K562 (cell line): ENCODE data around the gene C17orf113. TPM values are rescaled to one million over a fixed set of nuclear protein-coding genes. Genes with fewer than 3 reads are reported as not detected.
A peak's percentile ranks its signal among the peaks of the same experiment; 100 is the strongest.

Experiments used
- ATAC-seq: fragments of 200-7000 bp; cut with Tn5 transposase; 3 replicates; pipeline ENCODE4 v1.9.1; 2020; ENCODE audit warnings: moderate library complexity
- BruUV-seq: library from RNA; stranded (reverse); fragments of 400-500 nt; replicated peaks from 2 replicates; lab custom pipeline; 2021; lab: Mats Ljungman, UMichigan
- CTCF ChIA-PET: fragments of 300-600 bp; formaldehyde crosslinking; extraction: SDS; loops from one replicate; lab custom pipeline; 2021; ENCODE audit warnings: low intra/inter-chr PET ratio; lab: Yijun Ruan, JAX
- POLR2A ChIA-PET: fragments of 300-600, 350-650 bp; sonication (Branson Sonifier 250); formaldehyde crosslinking; extraction: SDS; loops from one replicate; lab custom pipeline; 2021; ENCODE audit warnings: antibody characterized with exemption, inconsistent platforms; lab: Yijun Ruan, JAX
- DNase-seq, 4 experiments: peaks; one replicate each; pipeline versions ENCODE4 v3.0.0 to v3.0.0-alpha.2; 2011 to 2018; ENCODE audit warnings: low spot score in 3 of 4, mixed read lengths in 3 of 4; ENCODE audit errors: extremely low read depth in 1 of 4
- FAIRE-seq: peaks from 2 replicates; lab custom pipeline; 2011; peaks lifted over from hg19 to GRCh38; lab: Jason Lieb, UNC
- H2AFZ ChIP-seq: 2 replicates; pipeline ENCODE4 v1.6.0; 2011; ENCODE audit warnings: low read depth, low read length, control low read depth, inconsistent platforms
- H3K27ac ChIP-seq: fragments of 200-600 bp; 3 replicates; pipeline ENCODE4 v1.8.0; 2011; ENCODE audit warnings: low read depth, mild to moderate bottlenecking, control low read depth, inconsistent platforms, low read length, moderate library complexity, mixed read lengths; ENCODE audit errors: extremely low read depth
- H3K27me3 ChIP-seq, 2 experiments: fragments of 300-600 bp in 1 of 2; 2 replicates in 1 of 2; 3 replicates in 1 of 2; pipeline versions ENCODE4 v1.6.0 to v1.8.0; 2011; ENCODE audit warnings: inconsistent platforms in 2 of 2, low read length in 2 of 2, mild to moderate bottlenecking in 1 of 2, mixed read lengths in 1 of 2, moderate library complexity in 1 of 2; ENCODE audit not compliant: control insufficient read depth in 2 of 2, insufficient read depth in 2 of 2
- H3K36me3 ChIP-seq: fragments of 300-600 bp; 3 replicates; pipeline ENCODE4 v1.8.0; 2011; ENCODE audit warnings: mild to moderate bottlenecking, low read length, inconsistent platforms; ENCODE audit not compliant: control insufficient read depth, insufficient read depth
- H3K4me1 ChIP-seq, 2 experiments: fragments of 200-600 bp in 1 of 2; replicated peaks in 1 of 2; 2 replicates in 1 of 2; 3 replicates in 1 of 2; pipeline versions ENCODE4 v1.5.1 to v1.8.0; 2011; ENCODE audit warnings: inconsistent platforms in 2 of 2, low read length in 2 of 2, mild to moderate bottlenecking in 1 of 2, mixed read lengths in 1 of 2, moderate library complexity in 1 of 2; ENCODE audit not compliant: control insufficient read depth in 2 of 2, insufficient read depth in 2 of 2
- H3K4me2 ChIP-seq: 2 replicates; pipeline ENCODE4 v1.6.1; 2011; ENCODE audit warnings: low read length, control low read depth, inconsistent platforms, mixed read lengths; ENCODE audit not compliant: insufficient read depth
- H3K4me3 ChIP-seq: fragments of 200-600 bp; sonication (generic), shearing (Covaris generic); 2 replicates; pipeline ENCODE4 v1.5.1; 2016; ENCODE audit warnings: control low read depth, inconsistent platforms
- H3K79me2 ChIP-seq: fragments of 200-600 bp; 3 replicates; pipeline ENCODE4 v1.8.0; 2011; ENCODE audit warnings: low read length, inconsistent platforms; ENCODE audit not compliant: control insufficient read depth, insufficient read depth
- H3K9ac ChIP-seq, 2 experiments: 2 replicates each; pipeline versions ENCODE4 v1.6.0 to v1.6.1; 2011; ENCODE audit warnings: low read depth in 2 of 2, low read length in 2 of 2, control low read depth in 1 of 2, inconsistent platforms in 1 of 2, mild to moderate bottlenecking in 1 of 2, mixed read lengths in 1 of 2; ENCODE audit not compliant: insufficient read depth in 1 of 2
- H3K9me1 ChIP-seq: one replicate; pipeline ENCODE4 v1.6.0; 2011; ENCODE audit warnings: inconsistent platforms, mild to moderate bottlenecking, low read length, moderate library complexity; ENCODE audit not compliant: control insufficient read depth, insufficient read depth
- H3K9me3 ChIP-seq: replicated peaks from 2 replicates; pipeline ENCODE4 v1.5.1; 2011; ENCODE audit warnings: low read depth, low read length, inconsistent platforms; ENCODE audit not compliant: control insufficient read depth, insufficient read depth
- H4K20me1 ChIP-seq: replicated peaks from 2 replicates; pipeline ENCODE4 v1.6.1; 2011; ENCODE audit warnings: low read length, inconsistent platforms, mixed read lengths; ENCODE audit not compliant: control insufficient read depth, insufficient read depth
- ESRRA ChIP-seq: fragments of 450-650 bp; IDR thresholded peaks from 2 replicates; pipeline ENCODE4 v1.6.1; 2014; ENCODE audit warnings: low read depth, mild to moderate bottlenecking, moderate library complexity, borderline replicate concordance
- FUS ChIP-seq: fragments of 200-400 bp; formaldehyde crosslinking; optimal IDR thresholded peaks from 2 replicates; pipeline ENCODE3; 2017; ENCODE audit warnings: low read depth, low read length
- NFYB ChIP-seq: IDR thresholded peaks from 2 replicates; pipeline ENCODE4 v1.6.1; 2011; ENCODE audit warnings: mild to moderate bottlenecking, moderate library complexity; ENCODE audit not compliant: insufficient read length; ENCODE audit errors: extremely low read depth
- SMARCB1 ChIP-seq: IDR thresholded peaks from 2 replicates; pipeline ENCODE4 v1.6.1; 2011; ENCODE audit warnings: improper control_type of control experiment, low read depth; ENCODE audit not compliant: insufficient read length
- ZNF184 ChIP-seq: sonication (generic); formaldehyde crosslinking; IDR thresholded peaks from 2 replicates; pipeline ENCODE4 v1.5.0; 2020; ENCODE audit warnings: missing genetic modification reagents
- ZNF197 ChIP-seq: fragments of 200-800 bp; sonication (Bioruptor generic); IDR thresholded peaks from 2 replicates; pipeline ENCODE4 v1.6.1; 2016; ENCODE audit warnings: low read depth, missing genetic modification characterization, missing compliant biosample characterization
- ZNF431 ChIP-seq: sonication (generic); formaldehyde crosslinking; IDR thresholded peaks from 2 replicates; pipeline ENCODE4 v1.8.0; 2022; ENCODE audit warnings: mild to moderate bottlenecking, missing genetic modification reagents
- WGBS: fragments of 100-300 bp; shearing (Covaris generic); methylation state at CpG from one replicate; pipeline ENCODE4 v1.1.6; 2016; ENCODE audit warnings: low coverage, mixed read lengths; ENCODE audit not compliant: insufficient coverage; ENCODE audit errors: missing lambda C conversion rate; 5-methylcytosine and 5-hydroxymethylcytosine counted together
- in situ Hi-C: fragments of 300-500 bp; cut with MboI; formaldehyde crosslinking; loops from 4 replicates; pipeline ENCODE4 v1.15.0; 2018; ENCODE audit warnings: inconsistent platforms, mixed read lengths
- intact Hi-C: fragments of 100-400 bp; cut with micrococcal nuclease; formaldehyde crosslinking; loops from 2 replicates; pipeline ENCODE4 v1.14.2; 2022
- polyA plus RNA-seq, 8 experiments: library from polyadenylated mRNA; depleted of rRNA in 4 of 8; stranded (reverse) in 5 of 8; unstranded in 3 of 8; fragments of >200 nt; fragmentation: Nextera tagmentation in 2 of 8; fragmentation: Illumina TruSeq in 1 of 8; extraction: Ambion mirVana in 2 of 8; extraction: Trizol in 1 of 8; gene quantifications; 2 replicates each; pipeline versions ENCODE4 v1.2.1 to v1.2.3, GENCODE V29; 2011 to 2014; ENCODE audit warnings: inconsistent platforms in 1 of 8, missing spikeins in 1 of 8
- total RNA-seq, 7 experiments: library from RNA; depleted of rRNA in 6 of 7; stranded (reverse); fragments of >200 nt in 6 of 7; fragmentation: Illumina TruSeq in 2 of 7; extraction: Trizol in 2 of 7; gene quantifications; 2 replicates each; pipeline versions ENCODE4 v1.2.1 to v1.2.3, GENCODE V29; 2011 to 2021; ENCODE audit warnings: low replicate concordance in 1 of 7
- TF ChIP-seq, protein P1 (sequence below): fragments of 200-800 bp; sonication (Bioruptor generic); IDR thresholded peaks from 2 replicates; pipeline ENCODE4 v1.6.1; 2016; ENCODE audit warnings: missing genetic modification characterization, missing compliant biosample characterization
- TF ChIP-seq, protein P2 (sequence below): fragments of 450-650 bp; IDR thresholded peaks from 2 replicates; pipeline ENCODE4 v1.6.1; 2016; ENCODE audit warnings: low read depth

The C17orf113 gene
- total and polyA plus RNA-seq, 9 of the 15 experiments (the other 6 are each of a cell fraction or from before 2014, with no cell fraction given), result 0.10 to 1.2 (median 0.31) TPM

DNA sequence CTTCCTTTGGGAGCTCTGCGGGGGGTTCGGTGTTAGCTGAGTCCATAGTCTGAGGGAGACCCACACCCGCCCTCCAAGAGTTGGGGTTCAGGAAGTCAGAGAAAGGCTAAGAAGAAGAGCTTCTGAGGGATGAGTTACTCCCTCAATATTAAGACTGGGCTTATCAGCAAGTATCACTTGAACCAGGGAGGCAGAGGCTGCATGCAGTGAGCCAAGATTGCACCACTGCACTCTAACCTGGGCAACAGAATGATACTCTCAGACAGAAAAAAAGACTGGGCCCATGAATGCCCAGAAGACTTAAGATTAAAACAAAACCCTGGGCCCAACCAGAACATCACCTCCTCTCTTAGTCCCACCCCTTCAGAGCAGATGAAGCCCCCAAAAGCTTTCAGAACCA, 24.5 kb downstream of the C17orf113 start:
- ChIA-PET CTCF (interaction anchor here (0.6 to 2.3 kb wide), 3 partner anchors 21 to 90 kb away, joined by 3 to 23 read pairs (median 3); no protein-coding TSS in a partner anchor), POLR2A (interaction anchor here (0.7 to 4.1 kb wide), 12 partner anchors 9 to 347 kb away, joined by 3 to 29 read pairs (median 4); partner anchors contain the start of gene DNAJC7)
- H3K4me3 ChIP-seq, result no peak overlapping the region
- WGBS, result 92% methylated on average over 3 of the region's 3 CpGs
- no peaks in the 10 kb centered on the region for H3K9me3 ChIP-seq
- peak overlapping the region in 1 of 2 experiments; percentile 54; a peak in 1 of 4 replicates for H3K9ac ChIP-seq
- no peak overlapping the region for H2AFZ ChIP-seq
- no peak overlapping the region for H3K27ac ChIP-seq
- no peak for ATAC-seq
- in situ Hi-C loops (loop anchor here (5.0 kb wide), 1 partner anchor 86 kb away; the partner anchor contains the start of gene DHX58), intact Hi-C loops (loop anchor here (2.0 to 5.0 kb wide), 2 partner anchors 59 to 91 kb away; partner anchors contain the start of gene CNP)
- H3K4me2 ChIP-seq, result no peak overlapping the region
- H3K79me2 ChIP-seq, result peaks cover 5% of the 10 kb centered on the region
- BruUV-seq, result no TSS peak
- H3K36me3 ChIP-seq, result peaks cover 34% of the 10 kb centered on the region
- H3K9me1 ChIP-seq, result no peaks in the 10 kb centered on the region
- H4K20me1 ChIP-seq, result no peaks in the 10 kb centered on the region
- peaks cover 39 to 48% of the 10 kb centered on the region in 2 experiments for H3K4me1 ChIP-seq
- no peaks in the 10 kb centered on the region for H3K27me3 ChIP-seq
- no peak for DNase-seq
- FAIRE-seq, result no peak
- TF ChIP-seq ESRRA, result no peak
- no peak for TF ChIP-seq NFYB
- TF ChIP-seq, protein P1, sequence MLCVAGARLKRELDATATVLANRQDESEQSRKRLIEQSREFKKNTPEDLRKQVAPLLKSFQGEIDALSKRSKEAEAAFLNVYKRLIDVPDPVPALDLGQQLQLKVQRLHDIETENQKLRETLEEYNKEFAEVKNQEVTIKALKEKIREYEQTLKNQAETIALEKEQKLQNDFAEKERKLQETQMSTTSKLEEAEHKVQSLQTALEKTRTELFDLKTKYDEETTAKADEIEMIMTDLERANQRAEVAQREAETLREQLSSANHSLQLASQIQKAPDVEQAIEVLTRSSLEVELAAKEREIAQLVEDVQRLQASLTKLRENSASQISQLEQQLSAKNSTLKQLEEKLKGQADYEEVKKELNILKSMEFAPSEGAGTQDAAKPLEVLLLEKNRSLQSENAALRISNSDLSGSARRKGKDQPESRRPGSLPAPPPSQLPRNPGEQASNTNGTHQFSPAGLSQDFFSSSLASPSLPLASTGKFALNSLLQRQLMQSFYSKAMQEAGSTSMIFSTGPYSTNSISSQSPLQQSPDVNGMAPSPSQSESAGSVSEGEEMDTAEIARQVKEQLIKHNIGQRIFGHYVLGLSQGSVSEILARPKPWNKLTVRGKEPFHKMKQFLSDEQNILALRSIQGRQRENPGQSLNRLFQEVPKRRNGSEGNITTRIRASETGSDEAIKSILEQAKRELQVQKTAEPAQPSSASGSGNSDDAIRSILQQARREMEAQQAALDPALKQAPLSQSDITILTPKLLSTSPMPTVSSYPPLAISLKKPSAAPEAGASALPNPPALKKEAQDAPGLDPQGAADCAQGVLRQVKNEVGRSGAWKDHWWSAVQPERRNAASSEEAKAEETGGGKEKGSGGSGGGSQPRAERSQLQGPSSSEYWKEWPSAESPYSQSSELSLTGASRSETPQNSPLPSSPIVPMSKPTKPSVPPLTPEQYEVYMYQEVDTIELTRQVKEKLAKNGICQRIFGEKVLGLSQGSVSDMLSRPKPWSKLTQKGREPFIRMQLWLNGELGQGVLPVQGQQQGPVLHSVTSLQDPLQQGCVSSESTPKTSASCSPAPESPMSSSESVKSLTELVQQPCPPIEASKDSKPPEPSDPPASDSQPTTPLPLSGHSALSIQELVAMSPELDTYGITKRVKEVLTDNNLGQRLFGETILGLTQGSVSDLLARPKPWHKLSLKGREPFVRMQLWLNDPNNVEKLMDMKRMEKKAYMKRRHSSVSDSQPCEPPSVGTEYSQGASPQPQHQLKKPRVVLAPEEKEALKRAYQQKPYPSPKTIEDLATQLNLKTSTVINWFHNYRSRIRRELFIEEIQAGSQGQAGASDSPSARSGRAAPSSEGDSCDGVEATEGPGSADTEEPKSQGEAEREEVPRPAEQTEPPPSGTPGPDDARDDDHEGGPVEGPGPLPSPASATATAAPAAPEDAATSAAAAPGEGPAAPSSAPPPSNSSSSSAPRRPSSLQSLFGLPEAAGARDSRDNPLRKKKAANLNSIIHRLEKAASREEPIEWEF (CRISPR knock-in tag), result no peak
- TF ChIP-seq, protein P2, sequence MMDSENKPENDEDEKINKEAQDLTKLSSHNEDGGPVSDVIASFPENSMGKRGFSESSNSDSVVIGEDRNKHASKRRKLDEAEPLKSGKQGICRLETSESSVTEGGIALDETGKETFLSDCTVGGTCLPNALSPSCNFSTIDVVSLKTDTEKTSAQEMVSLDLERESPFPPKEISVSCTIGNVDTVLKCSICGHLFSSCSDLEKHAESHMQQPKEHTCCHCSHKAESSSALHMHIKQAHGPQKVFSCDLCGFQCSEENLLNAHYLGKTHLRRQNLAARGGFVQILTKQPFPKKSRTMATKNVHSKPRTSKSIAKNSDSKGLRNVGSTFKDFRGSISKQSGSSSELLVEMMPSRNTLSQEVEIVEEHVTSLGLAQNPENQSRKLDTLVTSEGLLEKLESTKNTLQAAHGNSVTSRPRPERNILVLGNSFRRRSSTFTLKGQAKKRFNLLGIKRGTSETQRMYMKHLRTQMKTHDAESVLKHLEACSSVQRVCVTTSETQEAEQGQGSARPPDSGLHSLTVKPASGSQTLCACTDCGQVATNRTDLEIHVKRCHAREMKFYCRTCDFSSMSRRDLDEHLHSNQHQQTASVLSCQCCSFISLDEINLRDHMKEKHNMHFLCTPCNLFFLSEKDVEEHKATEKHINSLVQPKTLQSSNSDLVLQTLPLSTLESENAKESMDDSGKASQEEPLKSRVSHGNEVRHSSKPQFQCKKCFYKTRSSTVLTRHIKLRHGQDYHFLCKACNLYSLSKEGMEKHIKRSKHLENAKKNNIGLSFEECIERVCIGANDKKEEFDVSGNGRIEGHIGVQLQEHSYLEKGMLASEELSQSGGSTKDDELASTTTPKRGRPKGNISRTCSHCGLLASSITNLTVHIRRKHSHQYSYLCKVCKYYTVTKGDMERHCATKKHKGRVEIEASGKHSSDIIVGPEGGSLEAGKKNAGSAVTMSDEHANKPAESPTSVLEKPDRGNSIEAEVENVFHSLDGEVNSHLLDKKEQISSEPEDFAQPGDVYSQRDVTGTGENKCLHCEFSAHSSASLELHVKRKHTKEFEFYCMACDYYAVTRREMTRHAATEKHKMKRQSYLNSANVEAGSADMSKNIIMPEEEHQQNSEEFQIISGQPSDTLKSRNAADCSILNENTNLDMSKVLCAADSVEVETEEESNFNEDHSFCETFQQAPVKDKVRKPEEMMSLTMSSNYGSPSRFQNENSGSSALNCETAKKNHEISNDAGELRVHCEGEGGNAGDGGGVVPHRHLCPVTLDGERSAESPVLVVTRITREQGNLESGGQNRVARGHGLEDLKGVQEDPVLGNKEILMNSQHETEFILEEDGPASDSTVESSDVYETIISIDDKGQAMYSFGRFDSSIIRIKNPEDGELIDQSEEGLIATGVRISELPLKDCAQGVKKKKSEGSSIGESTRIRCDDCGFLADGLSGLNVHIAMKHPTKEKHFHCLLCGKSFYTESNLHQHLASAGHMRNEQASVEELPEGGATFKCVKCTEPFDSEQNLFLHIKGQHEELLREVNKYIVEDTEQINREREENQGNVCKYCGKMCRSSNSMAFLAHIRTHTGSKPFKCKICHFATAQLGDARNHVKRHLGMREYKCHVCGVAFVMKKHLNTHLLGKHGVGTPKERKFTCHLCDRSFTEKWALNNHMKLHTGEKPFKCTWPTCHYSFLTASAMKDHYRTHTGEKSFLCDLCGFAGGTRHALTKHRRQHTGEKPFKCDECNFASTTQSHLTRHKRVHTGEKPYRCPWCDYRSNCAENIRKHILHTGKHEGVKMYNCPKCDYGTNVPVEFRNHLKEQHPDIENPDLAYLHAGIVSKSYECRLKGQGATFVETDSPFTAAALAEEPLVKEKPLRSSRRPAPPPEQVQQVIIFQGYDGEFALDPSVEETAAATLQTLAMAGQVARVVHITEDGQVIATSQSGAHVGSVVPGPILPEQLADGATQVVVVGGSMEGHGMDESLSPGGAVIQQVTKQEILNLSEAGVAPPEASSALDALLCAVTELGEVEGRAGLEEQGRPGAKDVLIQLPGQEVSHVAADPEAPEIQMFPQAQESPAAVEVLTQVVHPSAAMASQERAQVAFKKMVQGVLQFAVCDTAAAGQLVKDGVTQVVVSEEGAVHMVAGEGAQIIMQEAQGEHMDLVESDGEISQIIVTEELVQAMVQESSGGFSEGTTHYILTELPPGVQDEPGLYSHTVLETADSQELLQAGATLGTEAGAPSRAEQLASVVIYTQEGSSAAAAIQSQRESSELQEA, result no peak
- TF ChIP-seq FUS, result no peak
- TF ChIP-seq ZNF184 (CRISPR knock-in tag), result no peak
- TF ChIP-seq ZNF431 (CRISPR knock-in tag), result no peak
- no peak for TF ChIP-seq ZNF197 (CRISPR knock-in tag)
- TF ChIP-seq SMARCB1, result no peak
